Stimulated activated naive CD8-positive, alpha-beta T cell treated with anti-CD3 and anti-CD28 coated beads, Interleukin-15, amount 100 ng/mL, for 72 hours (primary cell): ENCODE measurements around the gene GFOD2.

Experiments used
- ATAC-seq: fragments of 150-1000 bp; cut with Tn5 transposase; 2 replicates; pipeline ENCODE4 v1.10.0; 2021; ENCODE audit warnings: mild to moderate bottlenecking, moderate library complexity
- DNase-seq, 2 donors: peaks; one replicate each; pipeline ENCODE4 v3.0.0; 2021 to 2022
- H3K27ac Mint-ChIP-seq, 2 donors: one replicate each; pipeline ENCODE4 v1.8.0; 2022; ENCODE audit warnings: mild to moderate bottlenecking in 2 of 2, mixed read lengths in 2 of 2, moderate library complexity in 2 of 2
- H3K27me3 Mint-ChIP-seq: one replicate; pipeline ENCODE4 v1.8.0; 2022; ENCODE audit warnings: mixed read lengths
- H3K4me1 Mint-ChIP-seq: one replicate; pipeline ENCODE4 v1.8.0; 2022; ENCODE audit warnings: mild to moderate bottlenecking, mixed read lengths
- H3K4me3 Mint-ChIP-seq, 2 donors: one replicate each; pipeline ENCODE4 v1.8.0; 2022; ENCODE audit warnings: mild to moderate bottlenecking in 2 of 2, mixed read lengths in 2 of 2, moderate library complexity in 1 of 2
- H3K9me3 Mint-ChIP-seq, 2 donors: one replicate each; pipeline ENCODE4 v1.8.0; 2022; ENCODE audit warnings: mixed read lengths in 2 of 2

Gene GFOD2

DNA sequence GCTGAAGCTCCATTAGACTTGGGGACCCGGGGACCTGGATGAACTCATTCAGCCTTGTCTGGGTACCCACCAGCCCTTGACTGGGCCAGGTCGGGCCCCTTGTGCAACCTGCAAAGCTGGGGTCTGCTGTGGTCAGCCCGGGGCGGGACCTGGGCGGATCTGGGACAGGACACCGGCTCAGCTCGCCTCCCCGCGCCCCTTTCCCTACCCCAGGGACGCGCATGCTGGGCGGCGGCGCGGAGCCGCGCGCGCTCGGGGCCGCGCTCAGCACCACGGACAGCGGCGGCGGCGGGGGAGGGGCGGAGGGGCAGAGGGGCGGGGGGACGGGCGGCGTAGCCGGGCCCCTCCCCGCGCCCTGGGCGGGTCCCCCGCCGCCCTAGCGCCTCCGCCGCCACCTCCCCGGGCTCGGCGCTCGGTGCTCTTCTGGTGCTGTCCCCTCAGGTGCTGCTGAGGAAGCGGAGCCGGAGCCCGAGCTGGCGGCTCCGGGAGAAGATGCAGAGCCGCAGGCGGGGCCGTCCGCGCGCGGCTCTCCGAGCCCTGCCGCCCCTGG lies 66.5 kb downstream of the GFOD2 start:
- ATAC-seq (peak; percentile 47), DNase-seq (no peak)
- Mint-ChIP-seq H3K9me3 (no peaks in the 10 kb centered on the region), H3K27ac (no peak overlapping the region), H3K27me3 (no peaks in the 10 kb centered on the region), H3K4me3 (no peak overlapping the region), H3K4me1 (peaks cover 20% of the 10 kb centered on the region)

DNA sequence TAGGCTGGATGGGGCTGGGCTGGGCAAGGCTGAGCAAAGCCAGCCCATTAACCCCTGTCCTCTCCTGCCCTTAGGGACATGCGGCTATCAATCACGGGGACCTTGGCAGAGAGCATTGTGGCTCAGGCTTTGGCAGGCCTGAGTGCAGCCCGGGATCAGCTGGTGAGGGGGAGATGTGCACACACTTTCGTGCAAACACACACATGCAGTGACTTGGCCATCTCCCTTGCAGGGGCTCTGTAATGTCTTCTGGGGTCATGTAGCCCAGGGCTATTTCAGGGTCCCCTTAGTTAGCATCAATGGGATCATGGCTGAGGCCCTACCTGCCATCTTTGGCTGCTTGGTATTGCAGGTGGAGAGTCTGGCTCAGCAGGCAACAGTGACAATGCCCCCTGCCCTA lies 67.3 kb downstream of the GFOD2 start:
- H3K4me3 Mint-ChIP-seq = no peak overlapping the region
- H3K4me1 Mint-ChIP-seq = peaks cover 23% of the 10 kb centered on the region
- ATAC-seq = no peak
- peak overlapping the region in 1 of 2 donors; percentile 95 for H3K27ac Mint-ChIP-seq
- H3K9me3 Mint-ChIP-seq = no peaks in the 10 kb centered on the region
- no peaks in the 10 kb centered on the region for H3K27me3 Mint-ChIP-seq
- no peak for DNase-seq

DNA sequence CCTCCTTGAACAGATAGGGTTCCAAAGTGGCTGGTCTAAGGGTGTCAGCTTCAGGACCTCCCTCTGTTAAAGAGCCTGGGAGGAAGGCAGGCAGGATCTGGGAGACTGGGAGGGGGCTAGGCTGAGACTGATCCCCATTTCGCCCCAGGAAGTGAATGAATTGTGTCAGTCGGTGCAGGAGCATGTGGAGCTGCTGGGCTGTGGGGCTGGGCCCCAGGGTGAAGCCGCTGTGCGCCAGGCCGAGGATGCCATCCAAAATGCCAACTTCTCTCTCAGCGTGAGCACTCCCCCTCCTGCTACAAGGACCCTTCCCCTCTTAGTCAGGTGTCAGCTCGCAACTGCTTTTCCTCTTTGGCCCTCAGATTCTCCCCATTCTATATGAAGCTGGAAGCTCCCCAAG lies 68.1 kb downstream of the GFOD2 start:
- H3K9me3 Mint-ChIP-seq = no peaks in the 10 kb centered on the region
- H3K4me1 Mint-ChIP-seq = peaks cover 31% of the 10 kb centered on the region
- no peak overlapping the region for H3K4me3 Mint-ChIP-seq
- ATAC-seq (no peak), DNase-seq (no peak)
- no peaks in the 10 kb centered on the region for H3K27me3 Mint-ChIP-seq
- H3K27ac Mint-ChIP-seq = no peak overlapping the region

DNA sequence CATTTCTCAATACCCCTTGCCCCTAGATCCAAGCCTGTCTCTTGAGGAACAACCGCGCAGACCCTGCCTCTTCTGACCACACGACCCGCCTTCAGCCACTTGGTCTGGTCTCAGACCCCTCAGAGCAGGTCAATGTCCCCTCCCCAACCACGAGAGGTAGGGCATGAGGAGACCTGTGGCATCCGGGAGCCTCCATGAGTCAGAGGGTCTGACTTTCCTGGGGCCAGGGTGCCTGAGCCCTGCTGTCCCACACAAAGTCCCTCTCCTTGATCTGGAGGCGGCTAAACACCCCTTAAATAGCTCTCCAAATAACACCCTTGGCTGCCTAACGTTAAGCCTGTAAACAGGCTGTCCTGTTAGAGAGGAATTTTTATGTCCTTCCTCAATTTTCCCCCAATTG lies 69.1 kb downstream of the GFOD2 start:
- Mint-ChIP-seq H3K4me3 (no peak overlapping the region), H3K4me1 (peaks cover 32% of the 10 kb centered on the region), H3K27ac (no peak overlapping the region)

DNA sequence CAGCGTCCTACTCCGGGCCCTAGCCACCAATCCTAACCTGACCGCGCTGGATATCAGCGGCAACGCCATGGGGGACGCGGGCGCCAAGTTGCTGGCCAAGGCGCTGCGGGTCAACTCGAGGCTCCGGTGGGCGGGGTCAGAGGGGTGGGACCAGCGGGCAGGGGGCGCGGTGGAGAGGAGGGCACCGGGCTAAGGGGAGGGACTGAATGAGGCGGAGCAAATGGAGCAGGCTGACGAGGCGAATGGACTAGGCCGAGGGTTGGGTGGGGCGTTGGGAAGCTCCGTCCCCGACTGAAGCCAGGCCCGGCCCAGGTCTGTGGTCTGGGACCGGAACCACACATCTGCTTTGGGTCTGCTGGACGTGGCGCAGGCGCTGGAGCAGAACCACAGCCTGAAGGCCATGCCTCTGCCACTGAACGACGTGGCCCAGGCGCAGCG lies 69.6 kb downstream of the GFOD2 start:
- H3K4me1 Mint-ChIP-seq = peaks cover 34% of the 10 kb centered on the region
- no peaks in the 10 kb centered on the region for H3K9me3 Mint-ChIP-seq
- H3K27ac Mint-ChIP-seq = no peak overlapping the region

More for the DNA sequence above, 69.1 kb downstream of the GFOD2 start:
- ATAC-seq (no peak), DNase-seq (no peak)
- no peaks in the 10 kb centered on the region for H3K9me3 Mint-ChIP-seq
- H3K27me3 Mint-ChIP-seq = no peaks in the 10 kb centered on the region

DNA sequence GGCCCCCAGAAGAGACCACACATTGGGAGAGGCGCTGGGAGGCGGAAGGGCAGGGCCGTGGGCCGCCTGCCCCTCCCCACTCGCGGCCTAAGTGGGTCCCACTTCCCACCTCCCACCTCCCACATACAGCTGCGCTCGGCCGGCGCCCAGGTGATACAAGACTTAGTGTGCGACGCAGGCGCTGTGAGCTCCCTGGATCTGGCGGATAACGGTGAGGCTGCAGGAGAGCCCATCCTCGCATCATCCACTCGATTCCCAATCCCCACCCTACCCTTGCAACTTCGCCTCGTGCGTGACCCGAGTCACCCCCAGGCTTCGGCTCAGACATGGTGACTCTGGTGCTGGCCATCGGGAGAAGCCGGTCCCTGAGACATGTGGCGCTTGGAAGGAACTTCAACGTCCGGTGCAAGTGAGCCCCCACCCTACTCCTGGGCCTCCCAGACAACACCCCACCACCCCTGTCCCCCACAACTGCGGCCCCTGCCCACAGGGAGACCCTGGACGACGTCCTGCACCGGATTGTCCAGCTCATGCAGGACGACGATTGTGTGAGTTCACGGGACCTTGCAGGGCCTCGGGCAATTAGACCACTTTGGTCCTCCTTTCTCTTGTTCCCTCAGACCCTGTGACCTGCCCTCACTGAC lies 70.2 kb downstream of the GFOD2 start:
- Mint-ChIP-seq H3K9me3 (no peaks in the 10 kb centered on the region), H3K4me1 (peaks cover 40% of the 10 kb centered on the region), H3K4me3 (no peak overlapping the region), H3K27ac (no peak overlapping the region), H3K27me3 (no peaks in the 10 kb centered on the region)
- DNase-seq = no peak
- ATAC-seq = no peak

More for the DNA sequence above, 69.6 kb downstream of the GFOD2 start:
- Mint-ChIP-seq H3K27me3 (no peaks in the 10 kb centered on the region), H3K4me3 (no peak overlapping the region)
- DNase-seq (no peak), ATAC-seq (no peak)

DNA sequence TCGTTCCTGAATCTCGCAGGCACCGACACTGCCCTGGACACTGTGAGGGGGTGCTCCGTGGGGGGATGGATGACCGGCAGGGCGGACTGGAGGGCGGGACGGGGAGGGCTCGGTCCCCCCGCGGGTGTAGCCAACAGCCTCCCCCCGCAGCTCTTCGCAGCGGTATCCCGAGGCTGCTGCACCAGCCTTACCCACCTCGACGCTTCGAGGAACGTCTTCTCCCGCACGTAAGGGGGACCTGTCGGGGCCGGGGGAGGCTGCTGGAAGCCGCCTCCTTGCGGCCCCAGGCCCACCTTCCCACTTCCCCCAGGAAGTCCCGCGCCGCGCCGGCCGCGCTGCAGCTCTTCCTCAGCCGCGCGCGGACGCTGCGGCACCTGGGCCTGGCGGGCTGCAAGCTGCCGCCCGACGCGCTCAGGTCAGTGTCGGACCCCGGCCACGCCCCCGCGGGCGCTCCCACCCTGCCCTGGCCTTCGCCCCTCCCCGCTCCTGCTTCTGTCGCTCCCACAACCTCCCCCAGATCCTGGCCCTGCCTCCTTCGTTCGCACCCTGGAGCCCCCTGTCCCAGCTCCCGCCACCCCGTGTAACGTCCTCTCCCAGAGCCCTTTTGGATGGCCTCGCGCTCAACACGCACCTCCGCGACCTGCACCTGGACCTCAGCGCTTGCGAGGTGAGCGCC lies 70.9 kb downstream of the GFOD2 start:
- ATAC-seq = no peak
- Mint-ChIP-seq H3K4me1 (peaks cover 43% of the 10 kb centered on the region), H3K27me3 (no peaks in the 10 kb centered on the region), H3K9me3 (no peaks in the 10 kb centered on the region), H3K4me3 (no peak overlapping the region), H3K27ac (peak overlapping the region in 1 of 2 donors; percentile 85)
- no peak for DNase-seq

DNA sequence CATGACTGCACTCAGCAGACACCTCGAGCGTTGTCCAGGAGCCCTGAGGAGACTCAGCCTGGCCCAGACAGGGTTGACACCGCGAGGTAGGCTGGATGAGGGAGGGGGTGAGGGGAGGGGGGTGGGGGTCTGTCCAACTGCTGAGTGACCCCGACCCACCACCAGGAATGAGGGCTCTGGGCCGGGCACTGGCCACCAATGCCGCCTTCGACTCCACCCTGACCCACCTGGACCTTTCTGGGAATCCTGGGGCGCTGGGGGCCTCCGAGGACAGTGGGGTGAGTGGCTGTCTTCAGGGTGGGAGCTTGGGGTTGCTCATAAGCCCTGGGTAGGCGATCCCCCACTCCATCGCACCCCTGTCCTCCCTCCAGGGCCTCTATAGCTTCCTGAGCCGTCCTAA lies 71.4 kb downstream of the GFOD2 start:
- H3K27me3 Mint-ChIP-seq = no peaks in the 10 kb centered on the region
- H3K4me3 Mint-ChIP-seq = no peak overlapping the region
- no peak for ATAC-seq
- H3K4me1 Mint-ChIP-seq = peaks cover 43% of the 10 kb centered on the region
- no peak for DNase-seq
- H3K27ac Mint-ChIP-seq = peak overlapping the region in 1 of 2 donors; percentile 85
- H3K9me3 Mint-ChIP-seq = no peaks in the 10 kb centered on the region

DNA sequence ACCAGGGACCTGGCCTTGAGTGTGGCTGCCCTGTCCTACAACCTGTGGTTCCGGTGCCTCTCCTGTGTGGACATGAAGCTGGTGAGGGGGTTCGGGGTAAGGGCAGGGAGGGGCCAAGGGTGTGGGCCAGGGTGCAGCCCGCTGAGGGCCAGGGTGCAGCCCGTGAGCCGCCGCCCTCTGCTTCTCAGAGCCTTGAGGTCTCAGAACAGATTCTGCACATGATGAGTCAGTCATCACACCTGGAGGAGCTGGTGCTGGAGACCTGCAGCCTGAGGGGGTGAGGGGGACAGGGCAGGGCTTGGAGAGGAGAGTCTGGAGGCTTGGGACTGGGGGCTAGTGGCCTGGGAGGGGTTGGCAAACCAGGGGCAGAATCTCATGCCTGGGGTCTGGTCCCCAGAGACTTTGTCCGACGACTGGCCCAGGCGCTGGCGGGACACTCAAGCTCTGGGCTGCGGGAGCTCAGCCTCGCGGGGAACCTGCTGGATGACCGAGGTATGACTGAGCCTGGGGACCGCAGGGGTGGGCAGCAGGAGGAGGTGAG lies 71.9 kb downstream of the GFOD2 start:
- Mint-ChIP-seq H3K9me3 (no peaks in the 10 kb centered on the region), H3K27ac (peak overlapping the region in 1 of 2 donors; percentile 76), H3K27me3 (no peaks in the 10 kb centered on the region), H3K4me3 (peak overlapping the region in 1 of 2 donors; percentile 79), H3K4me1 (peaks cover 42% of the 10 kb centered on the region)
- no peak for ATAC-seq
- no peak for DNase-seq

DNA sequence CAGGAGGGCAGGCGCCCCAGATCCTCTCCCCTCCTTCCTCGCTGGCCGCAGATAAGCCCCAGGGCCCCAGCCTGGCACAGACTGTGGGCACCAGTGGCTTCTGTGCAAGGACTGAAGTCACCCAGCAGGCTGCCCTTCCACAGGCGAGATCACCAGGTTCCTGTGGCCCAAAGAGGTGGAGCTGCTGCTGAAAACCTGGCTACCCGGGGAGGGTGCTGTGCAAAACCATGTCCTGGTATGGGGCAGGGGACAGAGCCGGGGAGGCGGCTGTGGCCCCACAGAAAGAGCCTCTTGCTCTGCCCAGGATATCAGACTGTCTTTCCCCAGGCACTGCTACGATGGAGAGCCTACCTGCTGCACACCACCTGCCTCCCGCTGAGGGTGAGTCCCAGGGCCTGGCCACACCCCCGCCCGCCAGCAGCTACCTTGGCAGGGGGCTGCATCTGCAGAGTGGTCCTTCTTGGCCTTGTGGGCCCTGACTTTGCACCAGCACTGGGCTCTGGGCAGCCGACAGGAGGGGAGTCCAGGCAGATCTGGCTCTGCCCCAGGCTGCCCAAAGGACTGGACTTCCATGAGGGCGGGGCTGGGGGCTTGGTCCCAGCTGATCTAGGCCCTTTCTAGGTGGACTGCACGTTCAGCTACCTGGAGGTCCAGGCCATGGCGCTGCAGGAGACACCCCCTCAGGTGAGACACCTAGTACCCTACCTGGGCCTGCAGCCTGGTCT lies 73.6 kb downstream of the GFOD2 start:
- Mint-ChIP-seq H3K9me3 (no peaks in the 10 kb centered on the region), H3K27me3 (no peaks in the 10 kb centered on the region), H3K4me3 (peak overlapping the region; percentile 92 to 95), H3K27ac (peak overlapping the region; percentile 93 to 97), H3K4me1 (peaks cover 34% of the 10 kb centered on the region)
- ATAC-seq (peak; percentile 11), DNase-seq (no peak)

DNA sequence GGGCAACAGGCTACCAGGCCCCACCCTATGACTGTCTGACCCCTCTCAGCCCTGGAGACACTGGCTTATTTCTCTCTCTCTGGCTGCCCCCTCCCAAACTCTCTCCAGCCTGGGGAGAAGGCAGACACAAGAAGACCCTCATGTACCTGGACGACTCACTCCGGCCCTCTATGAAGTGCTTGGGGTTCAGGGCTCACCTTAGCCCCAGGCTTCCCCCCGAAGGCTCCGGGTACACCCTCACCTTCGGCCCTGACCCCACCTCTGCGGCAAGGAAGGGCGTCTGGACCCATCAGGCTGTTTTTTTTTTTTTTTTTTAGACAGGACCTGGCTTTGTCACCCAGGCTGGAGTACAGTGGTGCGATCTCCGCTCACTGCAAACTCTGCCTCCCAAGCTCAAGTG lies 75.1 kb downstream of the GFOD2 start:
- H3K27me3 Mint-ChIP-seq = no peaks in the 10 kb centered on the region
- peak overlapping the region in 1 of 2 donors; percentile 46 for H3K27ac Mint-ChIP-seq
- no peak for ATAC-seq

DNA sequence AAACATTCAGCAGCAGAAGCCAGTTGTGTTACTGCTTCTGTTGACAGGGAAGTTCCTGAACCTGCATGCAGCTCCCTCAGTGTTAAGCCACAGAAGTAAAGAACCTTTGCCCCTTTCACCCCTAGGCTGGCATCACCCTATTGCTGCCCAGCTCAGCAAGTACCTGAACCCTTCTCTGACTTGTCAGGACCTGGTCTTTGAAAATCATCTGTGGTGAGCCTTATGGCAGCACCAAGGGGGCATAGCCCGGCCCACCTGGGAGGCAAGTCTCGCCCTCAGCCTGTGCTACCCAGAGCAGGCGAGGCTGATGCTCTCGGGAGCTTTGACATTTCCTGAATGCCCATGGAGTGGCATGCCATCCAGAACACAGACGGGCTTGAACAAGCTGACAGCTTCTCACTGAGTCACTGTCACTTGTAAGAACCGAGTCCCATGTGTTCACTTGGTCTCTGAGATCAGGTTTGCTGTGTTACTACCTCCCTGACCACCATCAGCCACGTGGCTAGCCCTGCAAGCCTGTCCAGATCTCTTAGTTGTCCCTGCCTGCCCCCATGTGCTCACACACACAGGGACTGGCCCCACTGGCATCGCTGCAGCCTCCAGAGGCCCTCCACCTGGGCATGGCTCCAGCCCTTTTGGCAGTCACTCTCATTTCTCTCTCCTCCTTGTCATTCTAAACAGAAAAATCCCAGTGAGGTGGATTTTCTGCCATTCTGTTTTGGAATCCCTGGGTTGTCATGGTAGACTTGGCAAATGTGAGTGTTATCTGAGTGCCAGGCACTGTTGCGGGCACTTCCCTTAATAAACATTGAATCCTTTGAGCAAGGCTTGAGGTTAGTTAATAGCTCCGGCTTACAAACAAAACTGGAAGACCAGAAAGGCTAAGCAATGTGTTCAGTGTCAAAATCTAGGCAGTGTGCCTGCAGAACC lies 77.1 kb downstream of the GFOD2 start:
- peaks cover 30% of the 10 kb centered on the region for H3K4me1 Mint-ChIP-seq
- H3K4me3 Mint-ChIP-seq = no peak overlapping the region
- H3K27me3 Mint-ChIP-seq = no peaks in the 10 kb centered on the region
- H3K27ac Mint-ChIP-seq = no peak overlapping the region
- no peak for ATAC-seq
- H3K9me3 Mint-ChIP-seq = no peaks in the 10 kb centered on the region
- DNase-seq = peak in 1 of 2 donors; percentile 10

More for the DNA sequence above, 75.1 kb downstream of the GFOD2 start:
- H3K9me3 Mint-ChIP-seq = no peaks in the 10 kb centered on the region
- no peak for DNase-seq
- peaks cover 34% of the 10 kb centered on the region for H3K4me1 Mint-ChIP-seq
- H3K4me3 Mint-ChIP-seq = peak overlapping the region; percentile 79 to 88

DNA sequence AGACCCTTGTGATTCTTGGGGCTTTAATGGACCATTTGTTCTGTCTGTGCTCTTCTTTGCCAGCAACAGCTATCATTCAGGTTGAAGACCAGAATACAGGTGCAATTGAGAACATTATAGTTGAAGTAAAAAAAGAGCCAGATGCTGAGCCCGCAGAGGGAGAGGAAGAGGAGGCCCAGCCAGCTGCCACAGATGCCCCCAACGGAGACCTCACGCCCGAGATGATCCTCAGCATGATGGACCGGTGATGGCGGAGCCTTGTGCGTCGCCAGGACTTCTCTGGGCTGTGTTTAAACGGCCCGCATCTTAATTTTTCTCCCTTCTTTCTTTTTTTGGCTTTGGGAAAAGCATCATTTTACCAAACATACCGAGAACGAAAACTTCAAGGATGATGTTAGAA lies 81.5 kb downstream of the GFOD2 start:
- Mint-ChIP-seq H3K4me1 (no peaks in the 10 kb centered on the region), H3K9me3 (no peaks in the 10 kb centered on the region), H3K4me3 (no peak overlapping the region), H3K27ac (no peak overlapping the region), H3K27me3 (no peaks in the 10 kb centered on the region)
- ATAC-seq (no peak), DNase-seq (no peak)

DNA sequence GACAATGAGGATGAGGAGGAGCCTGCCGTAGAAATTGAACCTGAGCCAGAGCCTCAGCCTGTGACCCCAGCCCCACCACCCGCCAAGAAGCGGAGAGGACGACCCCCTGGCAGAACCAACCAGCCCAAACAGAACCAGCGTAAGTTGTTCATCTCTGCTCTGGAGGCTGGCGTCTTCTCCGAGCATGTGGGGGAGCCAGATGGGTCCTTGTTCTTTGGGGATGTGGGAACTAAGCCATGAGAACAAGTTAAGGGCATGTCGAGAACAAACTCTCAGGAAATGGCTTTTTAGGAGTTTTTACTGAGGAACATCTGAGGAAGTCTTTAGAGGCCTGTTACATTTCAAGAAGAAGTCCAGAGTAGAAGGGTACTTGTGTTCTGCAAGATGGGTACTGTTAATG lies 82.4 kb downstream of the GFOD2 start:
- no peak for DNase-seq

More for the DNA sequence above, 82.4 kb downstream of the GFOD2 start:
- Mint-ChIP-seq H3K27ac (no peak overlapping the region), H3K27me3 (no peaks in the 10 kb centered on the region), H3K9me3 (no peaks in the 10 kb centered on the region), H3K4me3 (no peak overlapping the region), H3K4me1 (no peaks in the 10 kb centered on the region)
- ATAC-seq = no peak
